ENCODE data around the gene CAMKK2. TPM values are rescaled to one million over a fixed set of nuclear protein-coding genes. Genes with fewer than 3 reads are reported as not detected.

CAMKK2 gene
- total and polyA plus RNA-seq, 2 of the 4 experiments (the other 2 are of a cell fraction): 15.2 to 24.7 TPM

DNA sequence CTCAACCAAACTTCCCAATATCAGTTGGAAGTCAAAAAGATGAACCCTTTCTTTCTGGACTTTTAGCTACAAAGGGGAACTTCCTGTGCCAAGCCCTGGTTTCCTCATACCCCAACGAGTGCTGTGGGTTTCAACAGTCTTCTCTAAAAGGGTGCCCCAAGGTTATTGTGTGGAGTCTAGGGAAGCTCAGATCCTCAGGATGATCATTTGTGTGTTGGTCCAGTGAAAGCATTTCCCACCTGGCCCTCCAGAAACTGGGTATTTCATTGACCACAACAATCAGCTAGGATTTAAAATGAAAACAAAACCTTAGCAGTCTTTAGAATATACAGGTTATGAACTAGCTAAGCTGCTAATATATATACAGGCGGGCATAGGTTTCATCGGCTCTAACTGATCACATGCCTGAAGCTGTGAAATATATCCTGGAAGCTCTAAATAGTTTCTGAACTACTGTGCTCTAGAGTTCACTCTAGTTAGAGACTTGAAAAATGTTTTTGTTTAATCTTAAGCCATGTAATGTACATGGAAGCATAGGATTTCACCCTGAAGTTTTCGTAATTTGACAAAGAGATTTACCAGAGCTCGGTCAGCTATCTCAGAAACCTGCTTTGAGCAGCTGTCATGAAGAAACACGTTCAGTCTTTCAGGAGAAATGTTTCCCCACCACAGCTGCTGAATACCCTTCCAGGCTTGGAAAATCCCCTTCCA lies 57.0 kb downstream of the CAMKK2 start:
- Histone ChIP-seq H3K27ac (ENCODE audit: insufficient read depth, low read length) (no peak overlapping the region), H3K9me3 (ENCODE audit: control insufficient read depth, insufficient read depth, low read length) (no peaks in the 10 kb centered on the region), H3K9me1 (ENCODE audit: insufficient read depth, low read length) (no peaks in the 10 kb centered on the region), H3K56ac (ENCODE audit: extremely low read depth, insufficient read depth, low read length) (no peak overlapping the region), H4K91ac (ENCODE audit: insufficient read depth, low read depth, low read length) (no peak overlapping the region), H4K5ac (ENCODE audit: low read depth, low read length) (no peak overlapping the region), H3K23ac (ENCODE audit: low read depth, low read length) (no peak overlapping the region), H3K4ac (ENCODE audit: low read depth, low read length) (no peak overlapping the region), H3K4me3 (ENCODE audit: insufficient read depth, low read depth, low read length) (no peak overlapping the region), H3K27me3 (ENCODE audit: control insufficient read depth, insufficient read depth, low read length) (no peaks in the 10 kb centered on the region), H2BK120ac (ENCODE audit: low read depth, low read length) (no peak overlapping the region), H3K4me1 (ENCODE audit: control insufficient read depth, insufficient read depth, low read length) (peaks cover 2% of the 10 kb centered on the region), H2AK9ac (replicated peaks; ENCODE audit: low read depth, low read length, poor library complexity) (no peak overlapping the region), H2BK15ac (ENCODE audit: low read depth, low read length) (no peak overlapping the region), H3K36me3 (ENCODE audit: control insufficient read depth, insufficient read depth, low read length) (peaks cover 24% of the 10 kb centered on the region), H3K4me2 (ENCODE audit: low read depth, low read length) (no peak overlapping the region), H2BK5ac (ENCODE audit: low read depth, low read length, poor library complexity, severe bottlenecking) (no peak overlapping the region), H3K9ac (ENCODE audit: low read depth, low read length) (no peak overlapping the region), H2AFZ (replicated peaks; ENCODE audit: low read length, poor library complexity) (no peak overlapping the region), H2BK20ac (ENCODE audit: low read depth, low read length) (no peak overlapping the region), H2AK5ac (ENCODE audit: low read depth, low read length) (no peak overlapping the region), H3K14ac (replicated peaks; ENCODE audit: low read depth, low read length) (no peak overlapping the region), H3K18ac (ENCODE audit: low read depth, low read length) (no peak overlapping the region), H4K20me1 (ENCODE audit: insufficient read depth, low read length) (peaks cover 3% of the 10 kb centered on the region; the same call in 1 of the 2 replicates), H4K8ac (ENCODE audit: low read depth in 2 of 2, low read length in 2 of 2) (no peak overlapping the region), H3K79me1 (ENCODE audit: low read depth in 1 of 2, low read length in 2 of 2) (no peaks in the 10 kb centered on the region; a peak in 1 of 4 replicates)
- ChIA-PET POLR2A (ENCODE audit: unreplicated experiment) (no interaction called here), CTCF (interaction anchor here (0.7 to 1.7 kb wide), 2 partner anchors 9 to 10 kb away, joined by 3 to 5 read pairs; no protein-coding TSS in a partner anchor)
- DNase-seq (no peak), ATAC-seq (ENCODE audit: low read depth) (peak; percentile 59)
- WGBS, 2 experiments (ENCODE audit: extremely low coverage in 2 of 2, insufficient read length in 1 of 2): 75% methylated on average over 2 of the region's 6 CpGs; no CpG with 5 or more reads in 1 of the 2 experiments
- TSS peak; percentile 44 for BruUV-seq (replicated peaks)
- TF ChIP-seq ELK1 (IDR thresholded peaks at IDR 0.05; ENCODE audit: borderline replicate concordance, low read depth, low read length) (no peak), RCOR1 (IDR thresholded peaks at IDR 0.05; ENCODE audit: insufficient replicate concordance, low read length) (no peak), FOS (IDR thresholded peaks at IDR 0.05; ENCODE audit: low read depth, low read length) (no peak), MXI1 (IDR thresholded peaks at IDR 0.05; ENCODE audit: borderline replicate concordance, low read depth, low read length) (no peak), MAFK (IDR thresholded peaks at IDR 0.05; ENCODE audit: low read depth, low read length) (no peak), CHD1 (IDR thresholded peaks at IDR 0.05; ENCODE audit: low read depth, low read length) (no peak), CEBPB (IDR thresholded peaks at IDR 0.05; ENCODE audit: low read depth, low read length) (no peak), NFE2L2 (IDR thresholded peaks at IDR 0.05; ENCODE audit: low read depth, low read length) (no peak), RAD21 (IDR thresholded peaks at IDR 0.05; ENCODE audit: low read length) (no peak), MAZ (IDR thresholded peaks at IDR 0.05; ENCODE audit: borderline replicate concordance, low read depth, low read length) (no peak)
- TF ChIP-seq, protein P1, sequence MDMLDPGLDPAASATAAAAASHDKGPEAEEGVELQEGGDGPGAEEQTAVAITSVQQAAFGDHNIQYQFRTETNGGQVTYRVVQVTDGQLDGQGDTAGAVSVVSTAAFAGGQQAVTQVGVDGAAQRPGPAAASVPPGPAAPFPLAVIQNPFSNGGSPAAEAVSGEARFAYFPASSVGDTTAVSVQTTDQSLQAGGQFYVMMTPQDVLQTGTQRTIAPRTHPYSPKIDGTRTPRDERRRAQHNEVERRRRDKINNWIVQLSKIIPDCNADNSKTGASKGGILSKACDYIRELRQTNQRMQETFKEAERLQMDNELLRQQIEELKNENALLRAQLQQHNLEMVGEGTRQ (IDR thresholded peaks at IDR 0.05; ENCODE audit: low read depth, low read length): no peak
- TF ChIP-seq, protein P2, sequence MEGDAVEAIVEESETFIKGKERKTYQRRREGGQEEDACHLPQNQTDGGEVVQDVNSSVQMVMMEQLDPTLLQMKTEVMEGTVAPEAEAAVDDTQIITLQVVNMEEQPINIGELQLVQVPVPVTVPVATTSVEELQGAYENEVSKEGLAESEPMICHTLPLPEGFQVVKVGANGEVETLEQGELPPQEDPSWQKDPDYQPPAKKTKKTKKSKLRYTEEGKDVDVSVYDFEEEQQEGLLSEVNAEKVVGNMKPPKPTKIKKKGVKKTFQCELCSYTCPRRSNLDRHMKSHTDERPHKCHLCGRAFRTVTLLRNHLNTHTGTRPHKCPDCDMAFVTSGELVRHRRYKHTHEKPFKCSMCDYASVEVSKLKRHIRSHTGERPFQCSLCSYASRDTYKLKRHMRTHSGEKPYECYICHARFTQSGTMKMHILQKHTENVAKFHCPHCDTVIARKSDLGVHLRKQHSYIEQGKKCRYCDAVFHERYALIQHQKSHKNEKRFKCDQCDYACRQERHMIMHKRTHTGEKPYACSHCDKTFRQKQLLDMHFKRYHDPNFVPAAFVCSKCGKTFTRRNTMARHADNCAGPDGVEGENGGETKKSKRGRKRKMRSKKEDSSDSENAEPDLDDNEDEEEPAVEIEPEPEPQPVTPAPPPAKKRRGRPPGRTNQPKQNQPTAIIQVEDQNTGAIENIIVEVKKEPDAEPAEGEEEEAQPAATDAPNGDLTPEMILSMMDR (conservative IDR thresholded peaks at IDR 0.05; ENCODE audit: low read depth, low read length): no peak
- dilution Hi-C loops (cut with HindIII; ENCODE audit: low sequenced_read_pairs, unreplicated experiment) (no loop called here), in situ Hi-C loops (cut with MboI; ENCODE audit: low sequenced_read_pairs) (no loop called here), intact Hi-C loops (cut with micrococcal nuclease) (no loop called here)
